Endothelial cell of umbilical vein (primary cell): Measurements from ENCODE around the gene TAF5L. TPM values are rescaled to one million over a fixed set of nuclear protein-coding genes. Genes with fewer than 3 reads are reported as not detected.

Experiments
- BruUV-seq: library from RNA; stranded (reverse); fragments of 400-500 nt; replicated peaks from 2 replicates; lab custom pipeline; 2021; lab: Mats Ljungman, UMichigan
- CTCF ChIA-PET: fragments of 300-600, 350-600 bp; sonication (Branson Sonifier 250); formaldehyde crosslinking; loops from one replicate; lab custom pipeline; 2021; ENCODE audit warnings: antibody characterized with exemption, inconsistent platforms; lab: Charles Lee
- POLR2A ChIA-PET: fragments of 300-600, 350-600 bp; sonication (Branson Sonifier 250); formaldehyde crosslinking; loops from one replicate; lab custom pipeline; 2021; ENCODE audit warnings: antibody characterized with exemption, inconsistent platforms; lab: Charles Lee
- DNase-seq: peaks from one replicate; pipeline ENCODE4 v3.0.0-alpha.2; 2011; ENCODE audit warnings: low read depth, low spot score
- FAIRE-seq: peaks from 2 replicates; lab custom pipeline; 2011; peaks lifted over from hg19 to GRCh38; lab: Jason Lieb, UNC
- H2AFZ ChIP-seq: 2 replicates; pipeline ENCODE4 v1.6.0; 2012; ENCODE audit warnings: low read depth, low read length, control low read depth, inconsistent platforms
- H3K27ac ChIP-seq: 2 replicates; pipeline ENCODE4 v1.5.1; 2011; ENCODE audit warnings: low read depth, mild to moderate bottlenecking, control low read depth, low read length, moderate library complexity; ENCODE audit not compliant: insufficient read depth
- H3K27me3 ChIP-seq, 2 experiments: 2 replicates each; pipeline versions ENCODE4 v1.6.0 to v1.6.1; 2011; ENCODE audit warnings: low read length in 2 of 2, mixed read lengths in 1 of 2; ENCODE audit not compliant: control insufficient read depth in 2 of 2, insufficient read depth in 2 of 2
- H3K36me3 ChIP-seq, 2 experiments: 2 replicates in 1 of 2; 3 replicates in 1 of 2; pipeline ENCODE4 v1.5.1; 2011; ENCODE audit warnings: low read length in 2 of 2, mild to moderate bottlenecking in 1 of 2, moderate library complexity in 1 of 2; ENCODE audit not compliant: control insufficient read depth in 2 of 2, insufficient read depth in 2 of 2; ENCODE audit errors: extremely low read depth in 1 of 2
- H3K4me1 ChIP-seq: 3 replicates; pipeline ENCODE4 v1.5.1; 2011; ENCODE audit warnings: mild to moderate bottlenecking, low read length; ENCODE audit not compliant: control insufficient read depth, insufficient read depth; ENCODE audit errors: extremely low read depth
- H3K4me2 ChIP-seq: 2 replicates; pipeline ENCODE4 v1.6.1; 2011; ENCODE audit warnings: low read length, control low read depth, mixed read lengths; ENCODE audit not compliant: insufficient read depth
- H3K4me3 ChIP-seq, 3 experiments: fragments of 200-600 bp in 1 of 3; sonication (generic), shearing (Covaris generic) in 1 of 3; replicated peaks in 1 of 3; 2 replicates each; pipeline ENCODE4 v1.5.1; 2011 to 2016; ENCODE audit warnings: control low read depth in 3 of 3, low read length in 3 of 3, mild to moderate bottlenecking in 2 of 3, inconsistent platforms in 1 of 3, low read depth in 1 of 3, moderate library complexity in 1 of 3; ENCODE audit not compliant: insufficient read depth in 1 of 3
- H3K79me2 ChIP-seq: 2 replicates; pipeline ENCODE4 v1.6.0; 2012; ENCODE audit warnings: low read length, inconsistent platforms; ENCODE audit not compliant: control insufficient read depth, insufficient read depth
- H3K9ac ChIP-seq: replicated peaks from 2 replicates; pipeline ENCODE3; 2011; ENCODE audit warnings: low read length, control low read depth; ENCODE audit not compliant: insufficient read depth; ENCODE audit errors: extremely low read depth
- H3K9me1 ChIP-seq: replicated peaks from 3 replicates; pipeline ENCODE4 v1.6.0; 2011; ENCODE audit warnings: mild to moderate bottlenecking, low read length; ENCODE audit not compliant: control insufficient read depth, insufficient read depth; ENCODE audit errors: extremely low read depth
- H3K9me3 ChIP-seq: replicated peaks from 2 replicates; pipeline ENCODE4 v1.5.1; 2012; ENCODE audit warnings: low read length, inconsistent platforms; ENCODE audit not compliant: control insufficient read depth, insufficient read depth
- H4K20me1 ChIP-seq: replicated peaks from 2 replicates; pipeline ENCODE3; 2011; ENCODE audit warnings: mild to moderate bottlenecking, low read length; ENCODE audit not compliant: control insufficient read depth, insufficient read depth; ENCODE audit errors: extremely low read depth
- EZH2 ChIP-seq: IDR thresholded peaks from 2 replicates; pipeline ENCODE4 v1.6.1; 2012; ENCODE audit warnings: borderline replicate concordance, low read depth, mild to moderate bottlenecking, moderate library complexity, low read length, inconsistent platforms; ENCODE audit not compliant: severe bottlenecking
- FOS ChIP-seq: IDR thresholded peaks from 2 replicates; pipeline ENCODE4 v1.6.1; 2011; ENCODE audit warnings: mild to moderate bottlenecking, low read length, moderate library complexity, borderline replicate concordance; ENCODE audit not compliant: insufficient read depth
- GATA2 ChIP-seq: IDR thresholded peaks from 2 replicates; pipeline ENCODE4 v1.7.0; 2011; ENCODE audit warnings: low read depth, mild to moderate bottlenecking, moderate library complexity, mixed read lengths, low read length; ENCODE audit not compliant: insufficient read length, insufficient read depth
- JUN ChIP-seq: IDR thresholded peaks from 2 replicates; pipeline ENCODE4 v1.6.1; 2011; ENCODE audit warnings: borderline replicate concordance, low read depth; ENCODE audit not compliant: insufficient read length, insufficient read depth
- MYC ChIP-seq: IDR thresholded peaks from one replicate; pipeline ENCODE4 v1.6.1; 2011; ENCODE audit warnings: mild to moderate bottlenecking, low read depth, low read length
- POLR2A ChIP-seq: IDR thresholded peaks from 2 replicates; pipeline ENCODE4 v1.6.1; 2012; ENCODE audit warnings: low read depth, mild to moderate bottlenecking, control low read depth, low read length
- POLR2AphosphoS5 ChIP-seq: IDR thresholded peaks from 2 replicates; pipeline ENCODE4 v1.6.1; 2012; ENCODE audit warnings: low read depth, mild to moderate bottlenecking, control low read depth, low read length, moderate library complexity; ENCODE audit not compliant: insufficient read depth
- dilution Hi-C: fragments of 300-500 bp; cut with MboI; formaldehyde crosslinking; loops from one replicate; pipeline ENCODE4 v1.15.0; 2019; ENCODE audit warnings: low sequenced_read_pairs; ENCODE audit not compliant: extremely low pct_ligation_motif_present
- intact Hi-C: fragments of 100-400 bp; cut with micrococcal nuclease; formaldehyde crosslinking; loops from one replicate; pipeline ENCODE4 v1.10.0; 2022
- polyA plus RNA-seq, 4 experiments: library from polyadenylated mRNA; depleted of rRNA in 3 of 4; stranded (reverse) in 3 of 4; unstranded in 1 of 4; fragments of >200 nt; gene quantifications; 2 replicates each; pipeline versions ENCODE4 v1.2.1 to v1.2.3, GENCODE V29; 2011 to 2012; ENCODE audit warnings: missing spikeins in 1 of 4
- total RNA-seq: library from RNA; stranded (reverse); gene quantifications from 2 replicates; pipeline ENCODE4 v1.2.3, GENCODE V29; 2021
- TF ChIP-seq, protein P1 (sequence below): IDR thresholded peaks from 2 replicates; pipeline ENCODE4 v1.6.1; 2011; ENCODE audit not compliant: insufficient read depth, insufficient read length
- TF ChIP-seq, protein P2 (sequence below), 2 donors: IDR thresholded peaks; 1 replicate in 1 of 2; 2 replicates in 1 of 2; pipeline ENCODE4 v1.5.1; 2011; ENCODE audit warnings: low read length in 2 of 2, mild to moderate bottlenecking in 2 of 2, moderate library complexity in 2 of 2, control low read depth in 1 of 2, inconsistent platforms in 1 of 2, low read depth in 1 of 2; ENCODE audit not compliant: insufficient read depth in 1 of 2; ENCODE audit errors: extremely low read depth in 1 of 2

Gene TAF5L
- total and polyA plus RNA-seq, 2 donors (not counting 3 experiments of a cell fraction or from before 2014, with no cell fraction given), result 21.1 to 24.8 TPM

DNA sequence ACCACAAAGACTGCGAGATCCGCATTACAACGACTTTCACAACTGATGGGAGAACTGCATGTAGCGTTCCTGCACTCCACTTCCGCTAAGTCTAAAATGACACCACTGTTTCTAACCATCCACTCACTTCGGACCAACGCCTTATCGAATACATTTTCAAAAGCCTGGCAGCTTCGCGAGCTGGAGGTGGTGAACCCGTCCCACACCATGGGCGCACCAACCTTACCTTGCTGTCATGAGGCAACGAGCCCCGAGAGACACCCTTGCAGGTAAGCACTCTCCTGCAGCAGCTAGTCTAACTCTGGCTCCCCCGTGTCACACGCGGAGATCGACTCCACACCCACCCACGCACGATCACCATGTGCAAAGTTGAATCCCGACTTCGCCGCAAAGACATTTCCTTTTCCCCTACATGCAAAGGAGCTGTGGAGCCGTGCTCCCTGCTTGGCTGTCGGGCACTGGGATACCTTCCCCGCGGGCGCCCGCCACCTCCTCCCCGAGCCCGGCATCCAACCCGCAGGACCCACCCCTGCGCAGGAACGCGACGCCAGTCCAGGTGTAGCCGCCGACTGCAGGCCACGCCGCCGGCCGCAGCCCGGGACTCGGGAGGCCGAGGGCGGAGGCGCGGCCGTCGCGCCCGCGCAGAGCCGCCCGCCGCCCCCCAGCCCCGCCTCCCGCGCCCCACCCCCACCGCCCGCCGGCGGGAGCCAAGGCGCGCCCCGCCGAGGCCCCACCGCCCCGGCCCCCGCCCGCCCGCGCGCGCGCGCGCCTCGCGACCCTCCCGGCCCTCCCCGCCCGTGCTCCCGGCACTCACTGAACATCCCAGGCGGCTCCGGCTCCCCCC lies 629 bp downstream of the TAF5L start:
- H3K79me2 ChIP-seq, result peaks cover 88% of the 10 kb centered on the region
- H3K4me3 ChIP-seq, result peak overlapping the region; percentile 75 to 98 (median 96)
- H3K4me1 ChIP-seq, result peaks cover 16% of the 10 kb centered on the region
- BruUV-seq, result no TSS peak
- intact Hi-C loops (loop anchor here (1.0 kb wide), 1 partner anchor 9 kb away; no protein-coding TSS in a partner anchor), dilution Hi-C loops (no loop called here)
- DNase-seq (peak; percentile 52), FAIRE-seq (no peak)
- H3K9me3 ChIP-seq, result no peaks in the 10 kb centered on the region
- no peaks in the 10 kb centered on the region for H3K36me3 ChIP-seq
- TF ChIP-seq POLR2A (no peak), GATA2 (no peak), JUN (no peak), FOS (no peak), MYC (no peak), POLR2AphosphoS5 (no peak), EZH2 (no peak)
- TF ChIP-seq, protein P1, sequence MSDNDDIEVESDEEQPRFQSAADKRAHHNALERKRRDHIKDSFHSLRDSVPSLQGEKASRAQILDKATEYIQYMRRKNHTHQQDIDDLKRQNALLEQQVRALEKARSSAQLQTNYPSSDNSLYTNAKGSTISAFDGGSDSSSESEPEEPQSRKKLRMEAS, result no peak
- TF ChIP-seq, protein P2, sequence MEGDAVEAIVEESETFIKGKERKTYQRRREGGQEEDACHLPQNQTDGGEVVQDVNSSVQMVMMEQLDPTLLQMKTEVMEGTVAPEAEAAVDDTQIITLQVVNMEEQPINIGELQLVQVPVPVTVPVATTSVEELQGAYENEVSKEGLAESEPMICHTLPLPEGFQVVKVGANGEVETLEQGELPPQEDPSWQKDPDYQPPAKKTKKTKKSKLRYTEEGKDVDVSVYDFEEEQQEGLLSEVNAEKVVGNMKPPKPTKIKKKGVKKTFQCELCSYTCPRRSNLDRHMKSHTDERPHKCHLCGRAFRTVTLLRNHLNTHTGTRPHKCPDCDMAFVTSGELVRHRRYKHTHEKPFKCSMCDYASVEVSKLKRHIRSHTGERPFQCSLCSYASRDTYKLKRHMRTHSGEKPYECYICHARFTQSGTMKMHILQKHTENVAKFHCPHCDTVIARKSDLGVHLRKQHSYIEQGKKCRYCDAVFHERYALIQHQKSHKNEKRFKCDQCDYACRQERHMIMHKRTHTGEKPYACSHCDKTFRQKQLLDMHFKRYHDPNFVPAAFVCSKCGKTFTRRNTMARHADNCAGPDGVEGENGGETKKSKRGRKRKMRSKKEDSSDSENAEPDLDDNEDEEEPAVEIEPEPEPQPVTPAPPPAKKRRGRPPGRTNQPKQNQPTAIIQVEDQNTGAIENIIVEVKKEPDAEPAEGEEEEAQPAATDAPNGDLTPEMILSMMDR (IDR thresholded peaks at IDR 0.05; ENCODE audit: extremely low read depth in 1 of 2, insufficient read depth in 1 of 2, low read depth in 1 of 2, low read length in 2 of 2), result no peak
- H3K27me3 ChIP-seq, result no peaks in the 10 kb centered on the region
- peak overlapping the region; percentile 53 for H3K9ac ChIP-seq
- H3K9me1 ChIP-seq, result no peaks in the 10 kb centered on the region
- ChIA-PET POLR2A (interaction anchor here (0.9 kb wide), 1 partner anchor 67 kb away, joined by 3 read pairs; the partner anchor contains the start of gene ABCB10), CTCF (interaction anchor here (0.8 to 7.4 kb wide), 3 partner anchors 46 to 590 kb away, joined by 4 to 69 read pairs (median 4); partner anchors contain the start of gene ABCB10)
- H3K4me2 ChIP-seq, result peak overlapping the region; percentile 89
- no peak overlapping the region for H3K27ac ChIP-seq
- no peaks in the 10 kb centered on the region for H4K20me1 ChIP-seq
- H2AFZ ChIP-seq, result peak overlapping the region; percentile 13
